Smooth muscle cell (in vitro differentiated cells): Measurements from ENCODE around the gene BRD3OS. TPM values are rescaled to one million over a fixed set of nuclear protein-coding genes. Genes with fewer than 3 reads are reported as not detected.

Experiments
- DNase-seq: peaks from one replicate; lab custom pipeline; 2025; ENCODE audit not compliant: unreplicated experiment; lab: John Stamatoyannopoulos, UW
- H2AFZ ChIP-seq: fragments of 200-600 bp; sonication (generic); 2 replicates; pipeline ENCODE4 v1.6.0; 2016; ENCODE audit warnings: antibody characterized with exemption, low read depth, mild to moderate bottlenecking
- H3F3A ChIP-seq: fragments of 200-600 bp; sonication (generic); 2 replicates; pipeline ENCODE4 v1.6.0; 2017; ENCODE audit warnings: antibody characterized with exemption, low read depth
- H3K27ac ChIP-seq: fragments of 200-600 bp; sonication (generic); 2 replicates; pipeline ENCODE4 v1.5.1; 2016; ENCODE audit warnings: low read depth, mild to moderate bottlenecking
- H3K27me3 ChIP-seq: fragments of 200-600 bp; sonication (generic); 2 replicates; pipeline ENCODE4 v1.6.1; 2016; ENCODE audit warnings: low read depth, mild to moderate bottlenecking
- H3K36me3 ChIP-seq: fragments of 200-600 bp; sonication (generic); 2 replicates; pipeline ENCODE4 v1.5.1; 2016; ENCODE audit warnings: low read depth
- H3K4me1 ChIP-seq: fragments of 200-600 bp; sonication (generic); 2 replicates; pipeline ENCODE4 v1.5.1; 2016; ENCODE audit warnings: low read depth
- H3K4me2 ChIP-seq: fragments of 200-600 bp; sonication (generic); 2 replicates; pipeline ENCODE4 v1.6.0; 2016; ENCODE audit warnings: mild to moderate bottlenecking
- H3K4me3 ChIP-seq: fragments of 200-600 bp; sonication (generic); 2 replicates; pipeline ENCODE4 v1.5.1; 2016; ENCODE audit warnings: mild to moderate bottlenecking
- H3K79me2 ChIP-seq: fragments of 200-600 bp; sonication (generic); 2 replicates; pipeline ENCODE4 v1.6.0; 2016; ENCODE audit warnings: low read depth, mild to moderate bottlenecking
- H3K9ac ChIP-seq: fragments of 200-600 bp; sonication (generic); 2 replicates; pipeline ENCODE4 v1.6.0; 2016; ENCODE audit warnings: low read depth
- H3K9me3 ChIP-seq: fragments of 200-600 bp; sonication (generic); replicated peaks from 2 replicates; pipeline ENCODE4 v1.5.1; 2016; ENCODE audit warnings: low read depth
- H4K20me1 ChIP-seq: fragments of 200-600 bp; sonication (generic); 2 replicates; pipeline ENCODE4 v1.6.0; 2016; ENCODE audit warnings: low read depth
- WGBS: methylation state at CpG from one replicate; pipeline ENCODE4 v1.1.7; 2016; ENCODE audit warnings: low lambda C conversion rate; 5-methylcytosine and 5-hydroxymethylcytosine counted together
- polyA plus RNA-seq: library from polyadenylated mRNA; unstranded; fragments of >200 nt; fragmentation: Nextera tagmentation; extraction: Ambion mirVana; gene quantifications from 2 replicates; pipeline ENCODE4 v1.2.1, GENCODE V29; 2016
- total RNA-seq: library from RNA; depleted of rRNA; stranded (reverse); fragments of >200 nt; gene quantifications from 2 replicates; pipeline ENCODE4 v1.2.3, GENCODE V29; 2014
- TF ChIP-seq, protein P1 (sequence below): fragments of 200-600 bp; sonication (generic); IDR thresholded peaks from 2 replicates; pipeline ENCODE4 v1.5.1; 2017; ENCODE audit warnings: borderline replicate concordance, mild to moderate bottlenecking, antibody characterized with exemption; ENCODE audit not compliant: insufficient read depth, poor library complexity, severe bottlenecking

The BRD3OS gene
- total and polyA plus RNA-seq, 2 experiments from 2014 or later: 16.0 to 16.1 TPM

DNA sequence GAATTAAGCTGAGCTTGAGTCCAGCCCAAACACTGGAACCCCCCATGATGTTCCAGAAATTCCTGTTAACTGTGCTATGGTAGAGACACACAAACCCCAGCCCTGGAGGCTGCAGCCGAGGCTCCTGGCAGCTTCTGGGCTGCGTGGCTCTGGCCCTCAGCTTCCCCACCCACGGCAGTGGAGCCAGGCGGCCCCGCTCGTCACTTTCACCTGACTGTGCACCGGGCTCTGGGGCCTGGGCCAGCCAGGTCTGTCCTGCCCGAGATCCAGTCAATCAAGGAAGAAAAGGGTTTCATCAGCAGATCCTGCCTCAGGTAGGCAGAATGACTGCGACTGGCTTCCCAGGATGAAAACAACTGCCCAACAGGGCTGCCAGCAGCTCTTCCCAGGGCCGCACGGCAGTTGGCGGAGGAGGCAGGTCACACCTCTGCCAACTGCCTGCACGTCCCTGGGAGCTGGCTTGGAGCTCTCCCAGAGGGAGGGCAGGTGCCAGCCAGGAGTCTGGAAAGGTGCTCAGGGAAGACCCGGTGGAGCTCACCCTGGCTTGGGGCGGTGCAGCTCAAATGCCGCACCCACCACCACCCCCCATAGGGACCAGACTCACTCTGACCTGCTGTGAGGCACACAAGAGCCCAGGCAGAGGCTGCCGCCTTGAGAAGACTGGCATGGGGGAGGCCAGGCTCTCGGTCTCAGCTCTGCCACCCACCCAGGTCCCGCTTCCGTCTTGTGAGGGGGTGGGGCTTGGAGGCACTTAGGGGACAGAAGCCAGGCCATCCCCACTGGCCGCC is 21.8 kb downstream of the BRD3OS start:
- H3K36me3 ChIP-seq: no peaks in the 10 kb centered on the region
- H3K9ac ChIP-seq: no peak overlapping the region
- no peaks in the 10 kb centered on the region for H3K9me3 ChIP-seq
- H3K4me3 ChIP-seq: no peak overlapping the region
- peaks cover 77% of the 10 kb centered on the region for H4K20me1 ChIP-seq
- H3K27me3 ChIP-seq: no peaks in the 10 kb centered on the region
- 99% methylated on average over 21 of the region's 21 CpGs for WGBS
- no peak overlapping the region for H3K4me2 ChIP-seq
- H3K79me2 ChIP-seq: no peaks in the 10 kb centered on the region
- no peak overlapping the region for H3K27ac ChIP-seq
- DNase-seq: no peak
- H3K4me1 ChIP-seq: no peaks in the 10 kb centered on the region
- TF ChIP-seq, protein P1, sequence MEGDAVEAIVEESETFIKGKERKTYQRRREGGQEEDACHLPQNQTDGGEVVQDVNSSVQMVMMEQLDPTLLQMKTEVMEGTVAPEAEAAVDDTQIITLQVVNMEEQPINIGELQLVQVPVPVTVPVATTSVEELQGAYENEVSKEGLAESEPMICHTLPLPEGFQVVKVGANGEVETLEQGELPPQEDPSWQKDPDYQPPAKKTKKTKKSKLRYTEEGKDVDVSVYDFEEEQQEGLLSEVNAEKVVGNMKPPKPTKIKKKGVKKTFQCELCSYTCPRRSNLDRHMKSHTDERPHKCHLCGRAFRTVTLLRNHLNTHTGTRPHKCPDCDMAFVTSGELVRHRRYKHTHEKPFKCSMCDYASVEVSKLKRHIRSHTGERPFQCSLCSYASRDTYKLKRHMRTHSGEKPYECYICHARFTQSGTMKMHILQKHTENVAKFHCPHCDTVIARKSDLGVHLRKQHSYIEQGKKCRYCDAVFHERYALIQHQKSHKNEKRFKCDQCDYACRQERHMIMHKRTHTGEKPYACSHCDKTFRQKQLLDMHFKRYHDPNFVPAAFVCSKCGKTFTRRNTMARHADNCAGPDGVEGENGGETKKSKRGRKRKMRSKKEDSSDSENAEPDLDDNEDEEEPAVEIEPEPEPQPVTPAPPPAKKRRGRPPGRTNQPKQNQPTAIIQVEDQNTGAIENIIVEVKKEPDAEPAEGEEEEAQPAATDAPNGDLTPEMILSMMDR: no peak
- H3F3A ChIP-seq: no peaks in the 10 kb centered on the region
- no peak overlapping the region for H2AFZ ChIP-seq

DNA sequence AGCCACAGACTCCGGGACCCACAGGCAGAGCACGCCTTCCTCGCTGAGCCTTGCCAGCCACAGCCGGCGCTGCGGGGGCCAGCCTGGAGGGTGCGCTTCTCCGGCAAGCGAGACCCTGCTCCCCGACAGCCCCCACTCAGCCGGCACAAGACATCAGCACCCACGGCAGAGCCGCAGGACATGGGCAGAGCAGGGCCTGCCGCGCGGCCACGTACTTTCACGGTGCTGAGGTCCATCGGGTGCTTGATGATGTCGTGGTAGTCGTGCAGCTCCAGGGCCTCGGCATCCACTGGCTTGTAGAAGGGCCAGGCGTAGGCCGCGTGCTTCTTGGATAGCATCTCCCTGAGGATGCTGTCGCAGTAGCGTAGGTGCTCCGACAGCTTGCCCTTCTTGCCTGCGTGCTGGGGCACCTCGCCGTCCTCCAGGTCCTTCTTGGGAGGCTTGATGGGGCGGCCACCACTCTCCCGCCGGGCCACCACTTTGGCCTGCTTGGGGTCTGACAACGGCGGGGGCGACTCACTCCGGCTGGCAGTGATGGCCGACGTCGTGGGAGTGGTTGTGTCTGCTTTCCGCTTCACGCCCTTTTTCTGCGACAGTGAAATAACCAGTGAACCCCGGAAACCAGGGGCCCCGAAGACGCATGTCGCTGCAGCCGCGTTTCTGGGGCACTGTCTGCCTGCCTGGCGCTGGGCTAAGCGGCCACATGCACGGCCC is 22.7 kb downstream of the BRD3OS start:
- Histone ChIP-seq H3K4me3 (no peak overlapping the region), H3F3A (no peaks in the 10 kb centered on the region), H3K9me3 (no peaks in the 10 kb centered on the region), H3K36me3 (no peaks in the 10 kb centered on the region), H3K27ac (no peak overlapping the region), H3K79me2 (no peaks in the 10 kb centered on the region), H3K27me3 (no peaks in the 10 kb centered on the region), H3K4me1 (no peaks in the 10 kb centered on the region), H3K9ac (no peak overlapping the region), H2AFZ (no peak overlapping the region), H4K20me1 (peaks cover 86% of the 10 kb centered on the region), H3K4me2 (no peak overlapping the region)
- WGBS: 98% methylated on average over 53 of the region's 53 CpGs
- TF ChIP-seq, protein P1: no peak
- no peak for DNase-seq

DNA sequence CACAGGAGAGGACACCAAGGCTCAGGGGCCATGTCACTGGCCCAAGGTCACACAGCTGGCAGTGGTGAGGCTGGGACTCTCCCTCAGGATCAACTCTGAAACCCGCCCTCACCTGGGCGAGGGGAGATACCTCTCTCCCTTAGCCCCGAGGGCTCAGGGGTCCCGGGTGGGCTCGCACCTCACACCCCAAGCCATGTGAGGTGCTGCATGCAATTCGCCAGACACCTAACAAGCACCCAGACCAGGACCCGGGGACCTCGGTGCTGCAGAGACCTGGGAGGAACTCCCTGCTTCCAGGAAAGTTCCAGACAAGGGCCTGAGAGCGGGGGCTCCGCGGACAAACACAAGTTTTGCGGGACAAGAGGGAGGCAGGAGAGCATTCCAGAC is 23.3 kb downstream of the BRD3OS start:
- no peak overlapping the region for H2AFZ ChIP-seq
- H3K4me2 ChIP-seq: no peak overlapping the region
- no peaks in the 10 kb centered on the region for H3F3A ChIP-seq
- no peaks in the 10 kb centered on the region for H3K36me3 ChIP-seq
- no peak for DNase-seq
- TF ChIP-seq, protein P1: no peak
- H3K79me2 ChIP-seq: no peaks in the 10 kb centered on the region
- H4K20me1 ChIP-seq: peaks cover 88% of the 10 kb centered on the region
- H3K4me3 ChIP-seq: no peak overlapping the region
- no peaks in the 10 kb centered on the region for H3K4me1 ChIP-seq
- H3K9me3 ChIP-seq: no peaks in the 10 kb centered on the region
- no peaks in the 10 kb centered on the region for H3K27me3 ChIP-seq
- 93% methylated on average over 12 of the region's 12 CpGs for WGBS
- no peak overlapping the region for H3K9ac ChIP-seq
- no peak overlapping the region for H3K27ac ChIP-seq
